GM21825 (cell line): ENCODE results near the gene CDSN.

Experiments used
- ATAC-seq: cut with Tn5 transposase; IDR thresholded peaks from one replicate; pipeline ENCODE4 v1.9.1; 2021; ENCODE audit warnings: mild to moderate bottlenecking, moderate library complexity; ENCODE audit not compliant: unreplicated experiment

The CDSN gene

DNA sequence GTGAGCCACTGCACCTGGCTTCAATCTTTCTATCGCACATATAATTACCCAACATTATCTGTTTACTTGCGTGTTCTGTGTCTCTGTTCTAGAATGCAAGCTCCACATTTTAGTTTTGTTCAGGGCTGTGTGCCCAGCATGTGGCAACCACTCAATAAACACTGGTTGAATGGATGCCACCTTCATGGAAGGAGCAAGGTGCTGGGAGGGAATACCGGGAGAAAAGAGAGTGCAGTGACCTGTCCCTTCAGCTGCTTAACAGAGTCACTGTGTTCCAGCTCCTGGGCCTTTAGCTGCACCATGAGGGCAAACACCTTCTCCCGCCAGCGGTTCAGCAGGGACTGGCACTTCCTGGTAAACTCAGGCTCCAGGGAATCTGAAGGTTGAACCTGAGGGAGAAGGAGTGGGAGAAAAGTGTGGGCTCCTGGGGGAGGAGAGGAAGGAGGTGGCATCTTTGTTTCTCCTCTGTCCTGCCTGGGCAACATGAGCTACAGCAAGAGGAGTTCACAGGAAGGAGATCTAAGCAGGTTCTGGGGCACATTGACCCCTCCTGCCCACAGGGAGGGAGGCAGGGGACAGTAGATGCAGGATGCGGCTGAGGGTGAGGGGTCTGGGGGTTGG, 29.7 kb upstream of the CDSN start:
- ATAC-seq = no peak

GRCh38 chr6:31145386-31145785, 25.1 kb upstream of the CDSN start:
- ATAC-seq = no peak

DNA sequence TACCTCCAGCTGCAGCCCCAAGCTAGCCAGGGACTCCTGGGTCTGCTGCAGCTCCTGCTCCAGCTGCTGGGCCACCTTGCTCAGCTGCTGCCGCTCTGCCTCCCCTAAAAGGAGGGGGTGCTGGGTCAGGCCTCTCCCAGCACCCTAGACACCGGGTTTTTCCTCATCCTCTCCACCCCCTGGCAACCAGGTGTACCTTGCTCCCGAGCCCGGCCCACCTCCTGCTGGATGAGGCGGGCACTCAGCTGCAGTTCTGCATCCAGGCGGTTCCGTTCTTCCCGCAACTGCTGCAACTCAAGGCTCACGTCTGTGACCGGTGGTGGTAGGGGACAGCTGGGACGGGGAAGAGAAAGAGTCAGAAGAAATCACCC, 24.7 kb upstream of the CDSN start:
- no peak for ATAC-seq

DNA sequence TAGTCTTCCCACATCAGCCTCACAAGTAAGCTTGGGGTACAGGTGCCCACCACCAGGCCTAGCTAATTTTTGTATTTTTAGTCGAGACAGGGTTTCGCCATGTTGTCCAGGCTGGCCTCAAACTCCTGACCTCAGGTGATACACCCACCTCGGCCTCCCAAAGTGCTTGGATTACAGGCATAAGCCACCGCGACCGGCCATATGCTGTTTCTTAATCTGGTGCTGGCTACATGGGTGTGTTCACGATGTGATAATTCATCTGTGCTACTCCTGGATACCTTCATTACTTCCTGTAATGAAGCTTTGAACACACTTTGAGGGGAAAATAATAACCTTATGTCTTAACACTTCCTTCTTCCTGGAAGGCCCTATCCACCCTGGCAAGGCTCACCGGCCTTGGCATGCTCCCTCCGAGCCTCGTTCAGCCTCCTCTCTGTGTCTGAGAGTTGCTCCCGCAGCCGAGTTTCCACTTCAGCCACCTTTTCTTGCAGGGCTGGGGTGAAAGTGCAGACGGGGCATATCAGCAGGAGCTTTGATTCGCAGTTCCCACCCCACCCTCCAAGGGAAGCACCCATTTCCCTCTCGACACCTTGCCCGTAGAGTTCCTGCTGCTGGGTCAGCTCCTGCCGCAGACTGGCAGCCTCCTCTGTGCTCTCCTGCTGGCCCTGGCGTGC, 24.2 kb upstream of the CDSN start:
- no peak for ATAC-seq

GRCh38 chr6:31143148-31143547, 22.9 kb upstream of the CDSN start:
- no peak for ATAC-seq

DNA sequence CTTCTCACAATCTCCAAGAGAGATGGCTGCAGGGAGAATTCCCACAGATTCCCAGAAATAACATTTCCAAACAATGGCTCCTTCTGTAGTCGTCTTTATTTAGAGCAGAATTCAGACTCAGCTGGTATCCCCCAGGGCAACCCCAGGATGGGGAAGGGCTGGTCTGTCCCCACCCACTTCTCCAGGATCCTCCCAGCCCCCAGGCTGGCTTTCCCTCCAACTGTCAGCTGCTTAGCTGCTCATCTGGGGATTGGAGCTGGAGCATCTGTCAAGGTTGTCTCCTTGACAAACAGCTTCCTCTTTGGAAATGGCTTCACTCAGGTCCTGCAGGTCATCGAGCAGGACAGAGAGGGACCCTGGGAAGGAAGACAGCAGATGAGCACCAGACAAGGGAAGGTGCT, 22.1 kb upstream of the CDSN start:
- ATAC-seq = no peak

- no peak for ATAC-seq
These were observed 20.4 kb upstream of the CDSN start for GRCh38 chr6:31140643-31141042.

DNA sequence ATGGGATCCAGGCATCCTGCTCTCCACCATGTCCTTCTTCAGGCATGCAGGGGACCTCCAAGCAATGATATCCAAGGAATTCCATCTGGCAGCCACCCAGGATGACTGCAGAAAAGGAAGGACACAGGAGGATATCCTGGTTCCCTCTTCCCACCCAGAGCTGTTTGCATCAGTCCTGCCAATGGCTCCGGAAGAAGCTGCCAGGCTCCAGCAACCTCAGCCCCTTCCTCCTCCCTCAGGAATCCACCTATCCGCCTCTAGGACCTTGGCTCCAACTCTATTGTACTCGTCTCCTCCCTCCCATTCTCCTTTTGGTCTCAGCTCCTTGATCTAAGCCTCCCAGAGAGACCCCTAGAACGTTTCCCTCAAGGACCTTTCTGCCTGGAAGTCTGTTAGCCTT, 19.4 kb upstream of the CDSN start:
- no peak for ATAC-seq

- no peak for ATAC-seq
These were observed 18.7 kb upstream of the CDSN start, which contains the start of gene PSORS1C2 for GRCh38 chr6:31138982-31139381. TSS of gene PSORS1C2 (minus strand) at chr6:31139066. CDS start at chr6:31139026, 40 bp downstream.

DNA sequence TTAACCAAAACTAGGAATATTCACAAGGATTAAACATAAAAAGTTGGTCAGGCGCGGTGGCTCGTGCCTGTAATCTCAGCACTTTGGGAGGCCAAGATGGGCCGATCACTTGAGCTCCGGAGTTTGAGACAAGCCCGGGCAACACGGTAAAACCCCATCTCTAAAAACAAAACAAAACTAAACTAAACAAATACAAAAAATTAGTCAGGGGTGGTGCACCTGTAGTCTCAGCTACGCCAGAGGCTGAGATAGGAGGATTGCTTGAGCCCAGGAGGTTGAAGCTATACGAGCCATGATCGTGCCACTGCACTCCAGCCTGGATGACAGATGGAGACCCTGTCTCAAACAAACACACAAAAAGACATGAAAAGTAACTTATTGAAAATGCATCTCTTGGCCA, 15.5 kb upstream of the CDSN start:
- no peak for ATAC-seq

GRCh38 chr6:31132806-31133205, 12.6 kb upstream of the CDSN start:
- ATAC-seq = no peak

DNA sequence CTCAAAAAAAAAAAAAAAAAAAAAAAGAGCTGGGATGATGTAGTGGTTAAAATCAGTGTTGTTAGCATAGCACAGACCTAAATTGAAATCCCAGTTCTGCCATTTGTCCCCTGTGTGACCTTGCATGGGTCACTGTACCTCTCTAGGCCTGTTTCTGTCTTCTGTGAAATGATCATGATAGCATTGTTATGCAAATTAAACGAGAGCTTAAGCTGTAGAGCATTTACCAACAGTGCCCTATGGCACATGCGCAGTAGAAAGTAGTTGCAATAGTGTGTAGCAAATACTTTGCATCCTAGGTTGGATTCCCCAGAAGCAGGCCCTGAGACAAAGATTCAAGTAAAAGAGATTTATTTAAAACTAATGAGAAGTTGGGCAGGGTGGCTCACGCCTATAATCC, 11.3 kb upstream of the CDSN start:
- ATAC-seq = no peak

DNA sequence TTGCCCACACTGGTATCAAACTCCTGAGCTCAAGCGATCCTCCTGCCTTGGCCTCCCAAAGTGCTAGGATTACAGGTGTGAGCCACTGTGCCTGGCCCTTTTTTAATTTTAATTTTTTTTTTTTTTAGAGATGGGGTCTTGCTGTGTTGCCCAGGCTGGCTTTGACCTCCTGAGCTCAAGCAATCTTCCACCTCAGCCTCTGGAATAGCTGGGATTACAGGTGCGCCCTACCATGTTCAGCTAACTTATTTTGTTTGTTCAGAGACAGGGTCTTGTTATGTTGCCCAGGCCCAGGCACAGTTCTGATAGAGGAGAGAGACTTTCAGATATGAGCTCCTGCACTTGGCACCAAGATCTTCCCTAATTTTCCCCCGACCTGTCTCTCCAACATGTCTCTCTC, 10.5 kb upstream of the CDSN start:
- ATAC-seq = no peak

DNA sequence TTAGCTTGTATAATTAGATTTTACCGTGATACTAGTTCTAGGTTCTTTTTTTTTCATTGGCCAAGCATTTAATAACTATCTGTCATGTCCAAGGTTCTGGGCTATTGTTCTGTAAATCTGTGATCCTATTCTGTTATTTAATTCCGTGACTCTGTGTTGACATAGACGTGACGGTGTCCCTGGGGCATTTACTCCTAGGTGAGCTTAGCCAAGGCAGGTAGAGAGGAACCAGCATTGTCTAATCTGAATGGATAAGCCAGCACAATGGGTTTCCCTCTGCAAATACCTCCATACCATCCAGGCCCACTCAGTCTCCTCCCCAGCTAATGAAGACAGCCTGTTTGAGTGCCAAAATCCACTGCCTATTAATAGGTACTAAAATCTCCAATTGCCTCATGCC, 8.9 kb upstream of the CDSN start:
- no peak for ATAC-seq

DNA sequence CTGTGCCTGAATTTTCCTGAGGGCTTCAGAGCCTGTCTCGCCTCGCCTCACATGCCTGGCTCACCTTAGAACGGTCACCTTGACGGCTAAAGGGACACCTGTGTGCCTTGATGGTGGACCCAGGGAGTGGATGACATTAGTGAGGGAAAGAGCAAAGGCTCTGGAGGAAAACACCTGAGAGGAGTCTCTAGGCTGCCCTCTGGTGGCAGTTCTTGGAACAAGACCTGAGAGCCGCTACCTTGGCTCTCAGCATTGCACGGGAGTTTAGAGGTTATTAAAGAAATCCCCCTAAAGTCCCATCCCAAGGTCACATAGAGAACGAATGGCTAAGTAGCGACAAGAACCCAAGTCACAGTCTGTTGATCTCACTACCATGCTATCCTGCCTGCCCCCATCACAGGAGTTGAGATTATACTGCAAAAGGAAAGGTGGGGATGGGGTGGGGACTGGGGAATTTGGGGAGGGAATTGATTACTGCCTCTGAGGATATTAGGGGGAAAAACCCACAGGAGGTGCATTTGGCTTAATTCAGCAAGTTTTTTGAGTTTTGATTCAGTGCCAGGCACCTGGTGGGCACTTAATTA, 7.9 kb upstream of the CDSN start:
- no peak for ATAC-seq

DNA sequence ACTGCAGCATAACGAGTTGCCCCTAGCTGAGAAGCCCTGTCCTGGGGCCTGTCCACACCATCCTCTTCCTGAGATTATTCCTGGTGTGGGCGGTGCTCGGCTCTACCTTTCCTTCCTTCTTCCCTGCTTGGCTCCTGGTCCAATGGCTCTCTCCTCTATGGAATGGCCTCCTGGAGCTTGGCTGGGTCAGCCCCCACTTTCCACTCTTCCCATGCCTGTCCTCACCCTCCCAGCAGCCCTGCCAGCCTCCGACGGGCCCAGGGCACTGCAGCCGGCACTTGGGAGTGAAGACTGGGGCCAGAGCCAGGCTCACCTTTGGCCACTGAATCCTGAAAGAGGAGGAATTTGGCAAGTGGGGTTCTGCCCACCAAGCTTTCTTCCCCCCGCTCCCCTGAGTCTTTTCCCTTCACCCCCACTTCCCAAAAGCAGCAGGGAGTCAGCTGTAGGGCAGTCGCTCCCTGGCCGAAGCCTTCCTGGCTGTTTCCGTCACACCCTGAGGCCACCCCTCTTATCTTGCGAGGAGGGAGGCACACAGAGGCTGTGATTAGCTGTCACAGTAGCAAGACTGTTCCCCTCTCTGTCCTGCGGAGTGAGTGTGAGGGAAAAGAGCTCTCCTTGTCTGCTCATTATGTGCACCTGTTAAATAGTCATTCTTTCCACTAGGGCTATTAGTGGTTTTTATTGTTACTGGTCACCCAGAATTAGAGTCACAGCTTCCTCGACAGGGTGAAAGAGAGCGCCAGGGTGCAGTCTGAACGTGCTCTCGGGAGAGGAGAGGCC, 6.3 kb upstream of the CDSN start:
- no peak for ATAC-seq

- no peak for ATAC-seq
These were observed 5.5 kb upstream of the CDSN start for GRCh38 chr6:31125586-31126363.

GRCh38 chr6:31125162-31125561, 4.9 kb upstream of the CDSN start:
- ATAC-seq = no peak

GRCh38 chr6:31122791-31123706, 2.8 kb upstream of the CDSN start:
- no peak for ATAC-seq
